HepG2 (cell line): ENCODE results near the gene PSMD6. TPM values are rescaled to one million over a fixed set of nuclear protein-coding genes. Genes with fewer than 3 reads are reported as not detected.

Experiments
- ARID4A ChIP-seq: sonication (generic); formaldehyde crosslinking; IDR thresholded peaks from 2 replicates; pipeline ENCODE4 v1.5.0; 2020; ENCODE audit warnings: mild to moderate bottlenecking, missing genetic modification reagents, borderline replicate concordance
- CENPX ChIP-seq: sonication (generic); formaldehyde crosslinking; IDR thresholded peaks from 2 replicates; pipeline ENCODE4 v1.9.0; 2021; ENCODE audit warnings: mild to moderate bottlenecking, missing genetic modification reagents, moderate library complexity
- E2F1 ChIP-seq: sonication (generic); formaldehyde crosslinking; IDR thresholded peaks from 2 replicates; pipeline ENCODE4 v1.5.0; 2020; ENCODE audit warnings: missing genetic modification reagents
- FLYWCH1 ChIP-seq: sonication (generic); formaldehyde crosslinking; IDR thresholded peaks from 2 replicates; pipeline ENCODE4 v1.8.1; 2023; ENCODE audit warnings: mild to moderate bottlenecking, missing genetic modification reagents
- GABPB1 ChIP-seq: IDR thresholded peaks from 2 replicates; pipeline ENCODE4 v1.6.1; 2016; ENCODE audit warnings: mild to moderate bottlenecking, missing genetic modification reagents, moderate library complexity, missing compliant biosample characterization
- HMGXB3 ChIP-seq: sonication (generic); formaldehyde crosslinking; IDR thresholded peaks from 2 replicates; pipeline ENCODE4 v1.4.0; 2020; ENCODE audit warnings: missing genetic modification reagents, borderline replicate concordance
- NFRKB ChIP-seq: fragments of 450-650 bp; IDR thresholded peaks from 2 replicates; pipeline ENCODE4 v1.6.1; 2017
- POLR2G ChIP-seq: fragments of 200-400 bp; formaldehyde crosslinking; IDR thresholded peaks from 2 replicates; pipeline ENCODE4 v1.6.1; 2018; ENCODE audit warnings: mild to moderate bottlenecking, low read depth, low read length, moderate library complexity
- SRY ChIP-seq: sonication (generic); formaldehyde crosslinking; IDR thresholded peaks from 2 replicates; pipeline ENCODE4 v1.8.0; 2022; ENCODE audit warnings: mild to moderate bottlenecking, missing genetic modification reagents
- ZFP36L2 ChIP-seq: sonication (generic); formaldehyde crosslinking; IDR thresholded peaks from 2 replicates; pipeline ENCODE4 v1.4.0; 2020; ENCODE audit warnings: missing genetic modification reagents
- ZMYM2 ChIP-seq: sonication (generic); formaldehyde crosslinking; IDR thresholded peaks from 2 replicates; pipeline ENCODE4 v1.8.0; 2022; ENCODE audit warnings: mild to moderate bottlenecking, missing genetic modification reagents
- ZNF256 ChIP-seq: sonication (generic); formaldehyde crosslinking; conservative IDR thresholded peaks from 2 replicates; pipeline ENCODE4 v1.4.0; 2020; ENCODE audit warnings: missing genetic modification reagents
- ZNF274 ChIP-seq: sonication (generic); formaldehyde crosslinking; IDR thresholded peaks from 2 replicates; pipeline ENCODE4 v1.5.1; 2020; ENCODE audit warnings: mild to moderate bottlenecking, missing genetic modification reagents
- ZNF501 ChIP-seq: sonication (generic); formaldehyde crosslinking; IDR thresholded peaks from 2 replicates; pipeline ENCODE4 v1.5.1; 2020; ENCODE audit warnings: mild to moderate bottlenecking, moderate library complexity, missing genetic modification reagents
- ZNF670 ChIP-seq: sonication (generic); formaldehyde crosslinking; IDR thresholded peaks from 2 replicates; pipeline ENCODE4 v1.8.0; 2022; ENCODE audit warnings: mild to moderate bottlenecking, missing genetic modification reagents, borderline replicate concordance
- polyA plus RNA-seq, 8 experiments: library from polyadenylated mRNA; depleted of rRNA in 3 of 8; stranded (reverse) in 7 of 8; unstranded in 1 of 8; fragments of >200 nt; fragmentation: Illumina TruSeq in 4 of 8; extraction: Trizol in 4 of 8; gene quantifications; 2 replicates each; pipeline versions ENCODE4 v1.2.1 to v1.2.3, GENCODE V29; 2011 to 2016; ENCODE audit warnings: low read depth in 4 of 8, missing spikeins in 1 of 8, mixed read lengths in 1 of 8; ENCODE audit not compliant: insufficient read depth in 1 of 8
- total RNA-seq, 5 experiments: library from RNA; depleted of rRNA; stranded (reverse); fragments of >200 nt; fragmentation: Illumina TruSeq; extraction: Trizol; gene quantifications; 2 replicates each; pipeline ENCODE4 v1.2.3, GENCODE V29; 2016; ENCODE audit warnings: low read depth in 1 of 5
- TF ChIP-seq, protein P1 (sequence below): IDR thresholded peaks from 2 replicates; pipeline ENCODE4 v1.6.1; 2016; ENCODE audit warnings: mild to moderate bottlenecking

Gene PSMD6
- total and polyA plus RNA-seq, 2 of the 13 experiments (the other 11 are each of a cell fraction or from before 2014, with no cell fraction given), result 36.8 to 117 TPM

GRCh38 chr3:64030741-64031140 lies 7.4 kb upstream of the PSMD6 start (continued):
- TF ChIP-seq ARID4A (CRISPR knock-in tag) (no peak), GABPB1 (CRISPR knock-in tag) (peak; percentile 88), SRY (no peak), HMGXB3 (CRISPR knock-in tag) (no peak), NFRKB (no peak), FLYWCH1 (CRISPR knock-in tag) (no peak), POLR2G (no peak), ZMYM2 (no peak), E2F1 (CRISPR knock-in tag) (no peak), CENPX (CRISPR knock-in tag) (no peak), ZFP36L2 (CRISPR knock-in tag) (no peak), ZNF670 (no peak), ZNF256 (CRISPR knock-in tag) (no peak), ZNF274 (CRISPR knock-in tag) (no peak), ZNF501 (CRISPR knock-in tag) (0 out of 2 replicates have a peak, but pooled peaks have one; percentile 32)
- TF ChIP-seq, protein P1, sequence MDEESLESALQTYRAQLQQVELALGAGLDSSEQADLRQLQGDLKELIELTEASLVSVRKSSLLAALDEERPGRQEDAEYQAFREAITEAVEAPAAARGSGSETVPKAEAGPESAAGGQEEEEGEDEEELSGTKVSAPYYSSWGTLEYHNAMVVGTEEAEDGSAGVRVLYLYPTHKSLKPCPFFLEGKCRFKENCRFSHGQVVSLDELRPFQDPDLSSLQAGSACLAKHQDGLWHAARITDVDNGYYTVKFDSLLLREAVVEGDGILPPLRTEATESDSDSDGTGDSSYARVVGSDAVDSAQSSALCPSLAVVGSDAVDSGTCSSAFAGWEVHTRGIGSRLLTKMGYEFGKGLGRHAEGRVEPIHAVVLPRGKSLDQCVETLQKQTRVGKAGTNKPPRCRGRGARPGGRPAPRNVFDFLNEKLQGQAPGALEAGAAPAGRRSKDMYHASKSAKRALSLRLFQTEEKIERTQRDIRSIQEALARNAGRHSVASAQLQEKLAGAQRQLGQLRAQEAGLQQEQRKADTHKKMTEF (CRISPR knock-in tag), result peak; percentile 42; the same call in 1 of the 2 replicates
